ENCODE measurements around the gene CST4.
"Not testable (repeated sequence)": the region's sequence is repeated elsewhere in the genome, so short reads cannot be mapped to it uniquely, and the experiment has no call there.

CST4 gene

DNA sequence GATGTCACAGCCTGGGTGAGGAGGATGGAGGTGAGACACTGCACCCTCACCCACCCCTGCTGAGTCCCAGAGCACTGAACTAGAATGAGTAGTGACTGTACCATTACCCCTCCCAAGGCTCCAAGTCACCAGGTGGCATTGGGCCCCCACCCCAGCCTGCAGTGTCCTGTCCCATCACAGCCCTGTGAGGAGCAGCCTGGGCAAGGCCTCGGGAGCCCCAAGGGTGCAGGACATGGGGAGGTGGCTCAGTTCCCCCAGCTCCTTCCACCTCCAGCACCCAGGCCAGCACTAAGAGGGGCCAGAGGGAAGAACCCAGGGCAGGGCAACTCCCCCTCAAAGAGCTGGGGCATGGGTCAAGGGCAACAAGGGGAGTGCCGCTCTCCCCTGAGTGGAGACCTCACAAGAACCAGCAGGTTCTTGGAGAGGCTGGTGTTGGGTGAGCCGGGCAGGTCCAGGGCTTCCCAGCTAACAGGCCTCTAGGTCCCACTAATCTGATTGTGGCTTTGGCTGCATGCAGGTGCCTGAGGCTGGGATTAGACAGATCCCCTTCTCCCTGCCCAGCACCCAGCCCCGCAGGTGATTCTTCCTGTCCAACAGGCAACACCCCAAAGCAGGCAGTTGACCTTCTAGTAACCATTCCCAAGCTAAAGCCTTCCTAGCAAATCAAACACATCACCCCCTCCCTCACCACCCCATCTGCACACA is 2.6 kb downstream of the CST4 start:
- DNase-seq, result no peak

DNA sequence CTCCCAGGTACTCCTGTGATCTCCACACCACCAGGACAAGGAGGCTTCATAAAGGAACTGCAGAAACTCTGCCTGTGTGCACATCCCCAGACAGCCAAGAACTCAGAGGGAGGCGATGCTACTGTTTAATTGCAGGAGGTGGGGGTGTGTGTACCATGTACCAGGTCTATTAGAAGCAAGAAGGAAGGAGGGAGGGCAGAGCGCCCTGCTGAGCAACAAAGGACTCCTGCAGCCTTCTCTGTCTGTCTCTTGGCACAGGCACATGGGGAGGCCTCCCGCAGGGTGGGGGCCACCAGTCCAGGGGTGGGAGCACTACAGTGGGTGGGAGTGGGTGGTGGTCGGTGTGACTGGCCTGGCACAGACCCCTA is 3.3 kb downstream of the CST4 start:
- not testable (repeated sequence) for DNase-seq

DNA sequence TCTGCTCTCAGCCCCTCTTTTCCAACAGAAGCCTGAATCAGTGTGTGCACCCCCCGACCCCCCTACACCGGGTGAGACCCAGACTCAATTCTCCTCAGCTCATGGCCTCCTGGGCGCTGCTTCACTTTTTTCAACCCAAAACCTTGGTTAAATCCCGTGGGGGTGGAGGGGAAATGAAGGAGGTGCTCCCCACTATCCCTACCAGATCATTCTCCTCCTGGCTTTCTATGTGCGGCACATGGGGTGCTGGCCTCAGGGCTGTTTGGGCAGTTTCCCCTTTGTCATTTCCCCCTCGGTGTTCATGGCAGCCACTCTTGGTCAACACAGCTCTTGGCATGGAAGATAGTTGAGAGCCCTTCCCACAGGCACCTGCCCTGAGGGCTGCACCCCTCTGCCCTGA is 4.6 kb downstream of the CST4 start:
- DNase-seq, result no peak

DNA sequence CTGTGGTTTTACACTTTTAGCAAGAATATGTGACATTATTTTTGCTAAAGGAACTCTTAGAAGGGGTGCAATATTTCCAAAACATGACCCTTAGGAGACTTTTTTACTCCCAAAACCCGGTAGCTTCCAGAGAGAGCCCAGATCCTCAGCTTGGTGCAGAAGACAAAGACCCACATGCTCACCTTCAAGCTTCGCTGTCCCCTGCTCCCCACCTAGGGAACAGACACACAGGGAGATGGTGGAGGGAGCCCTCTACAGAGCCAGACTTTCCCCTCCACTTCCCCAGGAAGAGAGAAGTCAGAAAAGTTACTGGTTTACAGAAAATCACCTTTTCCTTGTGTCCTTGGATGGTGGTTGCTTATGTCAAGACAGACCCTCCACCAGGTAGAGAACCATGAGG is 5.0 kb downstream of the CST4 start:
- no peak for DNase-seq

DNA sequence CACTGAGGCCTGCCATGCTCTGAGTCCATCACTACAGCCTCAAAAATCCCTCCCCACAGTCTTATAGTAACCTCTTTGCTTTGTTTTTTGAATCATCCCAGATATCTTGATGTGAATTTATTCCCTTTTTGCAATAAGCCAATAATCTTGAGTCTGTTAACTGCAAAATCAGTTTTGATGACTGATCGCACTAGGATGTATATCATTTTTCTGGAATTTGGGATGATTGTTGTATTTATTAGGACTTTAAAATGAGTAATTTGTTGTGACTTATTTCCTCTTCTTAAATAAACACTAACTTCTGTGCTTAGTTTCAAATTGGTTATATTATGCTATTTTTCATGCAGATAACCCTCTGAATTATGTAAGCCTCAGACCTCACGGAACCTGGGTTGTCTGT is 5.6 kb downstream of the CST4 start:
- no peak for DNase-seq

DNA sequence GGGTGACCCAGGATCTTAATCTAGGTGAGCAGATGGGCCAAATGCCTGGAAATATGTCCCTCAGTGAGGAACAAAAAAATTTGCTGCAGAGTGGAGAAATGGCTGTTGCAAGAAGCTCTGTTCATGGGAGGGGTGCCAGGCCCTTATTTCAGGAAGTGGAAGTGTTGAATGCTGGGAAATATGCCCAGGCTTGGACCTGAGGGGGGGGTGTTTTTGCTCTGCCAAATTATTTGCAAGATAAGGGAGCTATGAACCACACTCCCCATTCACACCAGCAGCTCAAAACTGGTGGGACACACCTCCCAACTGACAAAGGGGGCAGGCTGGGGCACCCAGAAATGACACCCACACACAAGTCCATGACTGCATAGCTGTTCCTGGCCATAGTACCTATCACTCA is 8.7 kb downstream of the CST4 start:
- no peak for DNase-seq

DNA sequence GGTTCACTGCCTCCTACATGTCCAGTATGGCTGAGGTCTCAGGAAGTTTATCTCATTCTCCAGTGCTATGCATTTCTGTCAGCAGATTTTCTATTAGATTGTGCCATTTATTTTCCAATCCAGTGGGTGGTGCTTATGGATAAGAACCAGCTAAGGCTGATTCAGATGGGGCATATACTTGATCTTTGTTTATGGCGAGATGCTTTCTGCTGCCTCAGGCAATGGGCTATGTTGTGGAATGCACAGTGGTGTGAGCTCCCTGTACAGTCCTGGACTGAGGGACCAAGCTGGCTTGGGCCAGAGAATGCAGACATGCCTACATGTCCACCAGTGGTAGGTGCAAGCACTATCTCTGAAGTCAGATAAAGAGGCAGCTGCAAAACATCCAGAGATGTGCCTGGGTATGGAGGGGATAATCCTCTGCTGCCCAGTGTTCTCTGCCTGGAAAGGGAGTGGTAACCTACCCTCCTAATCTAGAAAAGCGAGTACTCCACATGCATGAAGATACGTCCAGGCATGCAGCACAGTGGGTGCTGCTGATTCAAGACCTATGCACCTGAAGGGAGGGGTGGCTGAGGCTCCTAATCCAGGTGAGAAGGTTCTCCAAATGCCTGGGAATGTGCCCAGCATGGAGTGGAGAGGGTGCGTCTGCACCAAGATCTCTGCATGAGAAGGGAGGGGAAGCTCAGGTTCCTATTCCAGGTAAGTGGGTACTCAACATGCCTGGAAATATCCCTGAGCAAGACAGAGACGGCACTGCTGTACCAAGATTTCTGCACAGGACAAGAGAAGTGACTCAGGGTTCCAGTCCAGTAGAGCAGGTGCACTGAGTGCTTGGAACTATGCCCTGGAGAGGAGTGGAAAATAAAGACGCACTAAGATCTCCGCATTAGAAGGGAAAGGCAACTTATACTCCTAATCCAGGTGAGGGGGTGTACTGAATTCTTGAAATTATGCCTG is 9.4 kb downstream of the CST4 start:
- DNase-seq, result no peak

DNA sequence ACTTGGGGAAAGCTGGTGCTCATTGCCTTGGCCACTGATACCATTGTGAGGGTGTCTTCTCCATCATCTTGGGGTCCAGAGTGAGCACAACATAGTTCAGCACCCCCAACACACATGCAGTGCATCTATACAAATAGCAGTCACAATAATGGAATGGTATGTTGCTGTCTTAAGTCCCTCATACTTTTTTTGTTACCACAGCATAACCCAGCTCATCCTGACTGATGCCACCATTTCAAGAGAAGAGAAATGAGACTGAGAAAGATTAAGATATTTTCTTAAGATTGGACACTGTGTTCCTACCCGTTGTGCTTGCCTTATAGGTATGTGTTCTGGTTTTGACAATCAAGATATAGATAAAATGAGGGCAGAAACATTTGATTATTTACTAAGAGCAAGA is 15.6 kb downstream of the CST4 start:
- no peak for DNase-seq

DNA sequence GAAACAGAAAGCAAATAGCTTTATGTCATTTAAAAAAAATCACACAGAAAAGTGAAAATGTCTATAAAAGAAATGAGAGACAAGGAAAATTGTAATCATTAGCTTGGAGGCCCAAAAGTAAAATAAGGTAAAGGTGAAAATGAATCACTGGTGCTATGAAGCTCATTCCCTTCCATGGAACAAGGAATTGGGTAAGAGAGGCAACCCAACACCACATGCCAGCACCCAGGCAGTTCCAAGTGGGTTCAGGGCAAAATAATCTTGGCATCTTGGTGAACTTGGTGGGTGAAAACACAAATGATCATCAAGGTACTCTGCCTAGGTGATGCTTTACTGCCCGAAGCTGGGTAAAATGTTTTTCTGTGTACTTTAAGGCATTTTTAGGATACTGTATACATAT is 16.7 kb downstream of the CST4 start:
- DNase-seq, result no peak

DNA sequence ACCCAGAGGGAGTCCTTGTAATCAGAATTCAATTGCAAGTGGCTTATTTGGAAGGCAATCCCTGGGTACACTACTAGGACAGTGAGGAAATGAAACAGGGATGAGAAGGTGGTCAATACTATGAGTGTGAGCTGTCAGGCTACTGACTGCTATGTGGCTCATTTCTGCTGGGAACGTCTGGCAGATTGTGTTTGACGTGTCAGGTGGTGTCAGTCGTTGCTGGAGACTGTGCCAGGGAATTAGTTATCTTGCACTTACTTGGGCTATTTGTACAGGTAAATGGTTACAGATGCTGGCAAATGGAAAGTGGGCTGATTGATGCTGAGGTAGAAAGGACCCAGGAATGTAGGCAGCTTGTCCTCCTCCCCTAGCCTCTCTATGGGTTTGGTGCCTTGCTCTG is 17.4 kb downstream of the CST4 start:
- no peak for DNase-seq

DNA sequence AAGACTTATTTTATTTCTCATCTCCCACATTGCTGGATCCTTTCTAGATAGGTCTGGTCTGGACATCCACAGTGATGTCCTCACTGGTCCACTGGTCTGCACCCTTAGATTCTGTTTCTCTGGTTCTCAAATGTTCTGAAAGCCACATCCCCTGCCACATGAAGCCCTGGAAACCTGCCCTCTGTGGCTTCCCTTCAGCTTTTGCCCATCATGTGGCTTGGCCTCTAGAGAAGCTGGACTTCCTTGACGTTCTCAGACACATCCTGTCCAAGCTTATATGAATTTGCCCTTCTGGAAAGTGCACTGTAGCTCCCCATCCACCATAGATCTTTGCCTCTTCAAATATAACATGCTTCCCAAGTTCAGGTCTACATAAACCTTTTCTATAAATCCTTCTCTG is 18.5 kb downstream of the CST4 start:
- DNase-seq, result no peak

DNA sequence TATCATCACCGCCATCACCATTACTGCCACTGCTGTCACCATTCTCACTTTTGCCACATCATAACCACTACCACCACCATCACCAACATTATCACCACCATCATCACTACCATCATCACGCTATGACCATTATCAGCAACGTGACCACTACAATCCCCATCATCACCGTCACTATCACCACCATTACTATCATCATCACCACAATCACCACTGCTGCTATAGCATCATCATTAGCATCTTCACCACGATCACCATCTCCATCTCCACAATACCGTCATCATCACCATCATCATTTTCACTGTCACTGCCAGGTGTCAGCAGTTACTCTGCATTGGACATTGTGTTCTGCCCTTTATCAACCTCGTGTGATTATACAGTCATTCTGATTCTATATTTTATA is 19.0 kb downstream of the CST4 start:
- no peak for DNase-seq

DNA sequence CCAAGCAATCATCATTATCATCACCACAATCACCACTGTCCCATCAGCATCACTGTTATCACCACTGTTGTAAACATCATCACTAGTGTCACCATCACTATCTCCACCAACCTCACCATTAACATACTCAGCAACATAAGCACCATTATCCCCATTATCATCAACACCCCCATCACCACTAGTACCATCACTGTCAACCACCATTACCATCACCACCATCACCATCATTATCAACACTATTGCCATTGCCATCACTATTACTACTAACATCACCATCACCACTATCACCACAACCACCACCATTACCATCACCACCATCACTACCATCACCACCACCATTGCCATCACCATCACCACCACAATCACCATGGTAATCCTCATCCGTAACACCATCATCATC is 19.5 kb downstream of the CST4 start:
- no peak for DNase-seq

DNA sequence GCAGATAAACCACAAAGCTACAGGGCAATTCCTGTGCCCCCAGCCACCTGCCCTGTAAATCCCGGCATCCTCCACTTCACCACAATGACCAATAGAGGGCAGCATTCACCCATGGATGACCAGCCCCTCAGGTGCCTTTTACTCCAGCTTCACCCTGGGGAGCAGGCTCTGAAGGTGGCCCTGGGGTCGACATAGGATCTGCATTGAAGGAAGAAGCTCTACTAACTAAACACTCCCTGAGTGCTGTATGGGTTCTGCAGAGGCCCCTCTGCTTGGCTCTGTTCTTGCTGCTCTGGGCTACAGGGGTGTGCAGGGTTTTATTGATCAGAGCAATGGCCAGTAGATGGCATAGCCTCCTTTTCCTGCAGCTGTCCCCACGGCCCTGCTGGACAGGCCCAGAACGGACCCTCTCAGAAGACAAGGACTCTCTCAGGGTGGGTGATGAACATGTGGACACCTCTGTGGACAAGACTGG is 20.3 kb downstream of the CST4 start:
- DNase-seq, result peak; percentile 37

DNA sequence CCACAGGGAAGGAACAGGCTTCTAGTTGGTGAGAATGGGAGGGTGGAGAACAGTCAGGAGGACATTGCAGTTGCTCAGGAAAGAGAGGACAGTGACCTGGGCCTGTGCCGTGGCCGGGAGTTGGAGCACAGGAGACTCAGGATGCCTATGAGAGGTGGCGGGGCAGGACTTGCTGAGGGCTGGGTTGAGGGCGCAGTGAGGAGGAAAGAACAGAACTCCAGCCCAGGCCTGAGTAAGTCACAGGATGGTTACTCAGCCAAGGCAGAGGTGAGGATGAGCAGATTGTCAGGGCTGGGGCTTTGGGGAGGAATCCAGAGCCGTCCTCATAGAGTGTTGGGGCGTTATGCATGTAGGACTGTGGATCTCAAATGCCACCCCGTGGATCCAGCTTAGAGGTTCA is 21.2 kb downstream of the CST4 start:
- DNase-seq, result no peak

DNA sequence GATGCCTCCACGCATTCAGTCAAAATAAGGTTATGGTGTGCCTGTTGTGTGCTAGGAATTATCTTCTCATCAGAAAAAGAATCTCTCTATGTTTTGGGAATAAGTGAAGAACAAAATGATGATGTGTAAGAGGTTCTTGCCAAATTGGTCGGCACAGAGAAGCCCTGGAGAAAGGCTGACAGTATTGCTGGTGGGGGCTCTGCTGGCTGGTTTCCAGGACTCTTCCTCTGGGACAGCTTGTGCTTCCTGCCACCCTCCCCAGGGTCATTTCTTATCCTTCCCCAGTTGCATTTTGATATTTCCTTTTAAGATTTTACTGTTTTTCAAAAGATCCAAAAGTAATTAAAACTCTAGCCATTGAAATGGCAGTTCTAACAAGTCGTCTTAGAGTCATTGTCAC is 22.1 kb downstream of the CST4 start:
- no peak for DNase-seq

DNA sequence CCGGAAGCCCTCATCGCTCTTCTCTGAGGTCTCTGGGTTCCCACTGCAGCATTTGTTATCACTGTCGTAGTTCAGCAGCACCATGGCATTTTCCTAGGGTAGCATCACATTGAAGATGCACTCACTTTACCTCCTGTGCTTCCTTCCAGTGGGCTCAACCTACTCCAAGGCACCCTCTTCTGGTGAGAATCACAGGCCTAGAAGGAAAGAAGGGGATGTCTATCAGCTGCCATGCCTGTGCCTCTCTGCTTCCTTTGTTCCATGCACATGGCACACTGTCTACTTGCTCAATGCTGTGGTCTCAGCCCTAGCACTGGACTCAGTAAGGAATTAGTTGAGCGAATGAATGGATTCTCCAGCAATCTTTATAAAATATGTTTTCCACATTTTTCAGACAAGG is 22.6 kb downstream of the CST4 start:
- DNase-seq, result no peak

DNA sequence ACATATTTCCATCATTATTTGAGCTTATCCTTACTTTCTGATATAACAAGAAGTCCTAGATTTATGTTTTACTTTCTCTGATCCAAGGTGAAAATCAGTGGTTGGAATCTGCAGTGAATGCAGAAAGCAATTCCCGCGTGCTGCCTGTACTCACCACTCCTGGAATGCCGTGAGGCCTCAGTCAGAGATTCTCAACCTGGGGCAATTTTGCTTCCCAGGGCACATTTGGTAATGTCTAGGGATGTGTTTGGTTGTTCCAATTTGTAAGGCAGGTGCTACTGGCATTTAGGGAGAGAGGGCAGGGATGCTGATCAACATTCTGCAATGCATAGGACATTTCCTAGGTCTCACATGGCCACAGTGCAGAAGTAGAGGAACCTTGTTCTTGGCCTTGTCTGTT is 23.9 kb downstream of the CST4 start:
- DNase-seq, result no peak

DNA sequence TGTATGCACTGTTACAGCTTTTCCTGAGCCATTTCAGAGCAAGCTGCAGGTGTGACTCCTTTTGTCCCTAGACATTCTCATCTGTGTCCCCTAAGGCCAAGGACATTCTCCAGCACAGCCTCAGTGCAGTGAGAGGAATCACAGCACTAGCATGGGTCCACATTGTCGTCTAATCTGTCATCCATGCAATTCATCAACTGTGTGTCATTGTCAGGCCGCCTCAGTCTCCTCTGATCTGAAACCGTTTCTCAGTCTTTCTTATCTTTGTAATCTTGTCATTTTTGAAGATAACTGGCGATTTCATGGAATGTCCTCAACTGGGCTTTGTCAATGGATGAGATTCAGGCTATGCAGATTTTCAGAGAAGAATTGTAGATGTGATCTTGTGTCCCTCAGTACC is 24.8 kb downstream of the CST4 start:
- DNase-seq, result not testable (repeated sequence)

DNA sequence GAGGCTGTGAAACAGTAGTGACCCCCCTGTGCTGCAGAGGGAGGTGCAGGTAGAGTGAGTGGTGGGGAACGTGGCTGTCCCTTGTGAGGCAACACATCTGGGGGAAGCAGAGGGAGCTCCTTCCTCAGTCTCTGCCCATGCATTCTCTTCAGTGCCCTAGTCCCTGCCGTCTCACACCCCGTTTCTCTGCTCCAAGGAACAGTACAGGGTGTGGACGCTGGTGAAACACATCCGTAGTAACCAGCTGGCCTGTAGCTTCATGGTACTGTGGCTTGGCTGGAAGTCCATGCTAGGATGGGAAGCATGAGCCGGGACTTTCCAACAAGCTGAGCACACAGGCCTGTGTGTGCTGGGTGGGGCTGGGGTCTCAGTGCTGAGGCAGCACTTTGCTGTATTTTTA is 25.7 kb downstream of the CST4 start:
- DNase-seq, result no peak

DNA sequence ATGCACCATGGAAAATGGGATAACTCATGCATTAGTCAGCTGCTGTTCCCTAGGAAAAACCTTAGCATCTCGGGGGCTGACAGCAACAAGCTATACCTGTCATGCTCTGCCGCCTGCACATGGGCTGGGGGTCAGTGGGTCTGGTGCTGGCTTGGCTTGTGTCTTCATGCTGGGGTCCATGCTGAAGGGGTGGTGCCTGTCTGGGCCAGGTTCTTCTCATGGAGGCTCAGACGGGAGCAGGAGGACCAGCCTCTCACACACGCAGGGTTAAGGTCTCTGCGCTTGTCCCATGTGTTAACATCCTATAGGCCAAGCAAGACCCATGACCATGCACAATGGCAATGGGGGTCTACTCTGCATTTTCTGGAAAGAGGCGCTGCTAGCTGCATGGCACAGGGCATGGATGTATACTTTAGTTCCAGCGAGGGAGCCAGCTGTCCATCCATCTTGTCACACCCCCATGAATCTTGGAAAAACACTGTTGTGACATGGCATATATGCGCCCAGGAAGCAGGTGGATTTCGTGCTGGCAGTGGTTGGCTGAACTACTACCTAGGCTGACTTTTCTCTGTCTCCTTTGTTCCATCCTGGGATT is 26.5 kb downstream of the CST4 start:
- DNase-seq, result no peak

DNA sequence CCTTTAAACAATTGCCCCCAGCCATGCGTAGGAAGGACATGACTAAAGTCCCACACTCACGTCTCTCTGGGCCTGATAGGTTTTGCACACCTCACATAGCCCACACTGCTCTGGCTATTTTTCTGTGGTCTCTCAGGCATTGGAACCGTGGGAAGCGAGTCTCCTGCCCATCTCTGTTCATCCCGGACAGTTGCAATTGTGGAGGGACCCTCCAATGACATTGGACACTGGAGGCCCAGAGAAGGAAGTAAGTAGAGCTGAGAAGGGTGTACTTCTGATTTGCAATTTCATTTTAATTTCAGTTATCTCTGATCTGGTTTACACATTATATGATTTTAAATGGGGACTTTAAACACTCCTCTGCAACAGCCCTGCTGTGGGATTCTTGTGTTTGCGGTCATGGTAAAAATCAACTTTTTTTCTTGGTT is 27.8 kb downstream of the CST4 start:
- no peak for DNase-seq

DNA sequence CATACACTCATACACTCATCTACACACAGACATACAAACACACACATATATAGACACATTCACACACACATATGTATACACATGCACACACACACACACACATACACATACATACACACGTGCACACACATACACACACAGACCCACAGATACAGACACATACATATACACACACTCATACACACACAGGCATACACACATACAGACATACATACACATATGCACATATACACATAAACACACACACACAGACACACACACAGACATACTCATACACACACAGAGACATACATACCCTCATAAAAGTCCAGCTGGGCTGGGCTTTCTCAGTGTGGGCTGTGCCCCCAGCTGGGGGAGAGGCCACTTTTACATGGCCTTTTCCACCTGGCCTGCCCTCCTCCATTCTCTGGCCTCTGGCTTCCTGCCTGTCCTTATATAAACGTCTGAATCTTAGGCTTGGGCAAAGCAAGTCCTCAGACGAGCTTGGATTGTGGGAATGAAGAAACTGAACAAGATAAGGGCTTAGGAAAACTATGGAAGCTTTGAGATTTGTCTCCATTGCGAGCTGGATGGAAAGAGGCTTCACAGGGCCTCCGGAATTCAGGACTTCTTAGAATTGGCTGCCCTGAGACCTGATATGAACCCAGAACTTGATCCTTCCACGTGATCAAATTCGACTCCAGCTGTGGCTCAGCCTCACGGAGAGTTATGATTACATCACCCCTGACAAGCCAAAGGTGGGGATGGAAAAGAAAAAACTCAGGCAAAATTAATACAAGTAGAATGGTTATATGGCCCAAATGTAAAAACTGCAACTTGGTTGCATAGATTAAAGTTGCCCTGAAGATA is 28.6 kb downstream of the CST4 start:
- peak; percentile 21 for DNase-seq
